Epithelial cell of proximal tubule (primary cell): ENCODE measurements around the gene FXR2. TPM values are rescaled to one million over a fixed set of nuclear protein-coding genes. Genes with fewer than 3 reads are reported as not detected.
"Not testable (repeated sequence)": the region's sequence is repeated elsewhere in the genome, so short reads cannot be mapped to it uniquely, and the experiment has no call there.

Experiments used
- DNase-seq: peaks from one replicate; pipeline ENCODE4 v3.0.0-alpha.2; 2011; ENCODE audit warnings: low read depth
- H3K4me3 ChIP-seq: 2 replicates; pipeline ENCODE4 v1.5.1; 2011; ENCODE audit warnings: low read depth, mild to moderate bottlenecking, low read length
- total RNA-seq: library from RNA; depleted of rRNA; stranded (reverse); fragments of >200 nt; gene quantifications from 2 replicates; pipeline ENCODE4 v1.2.3, GENCODE V29; 2015
- TF ChIP-seq, protein P1 (sequence below): conservative IDR thresholded peaks from 2 replicates; pipeline ENCODE4 v1.5.1; 2012; ENCODE audit warnings: low read depth, mild to moderate bottlenecking, low read length

The FXR2 gene
- total RNA-seq, 1 donor from 2014 or later = 49.9 TPM

DNA sequence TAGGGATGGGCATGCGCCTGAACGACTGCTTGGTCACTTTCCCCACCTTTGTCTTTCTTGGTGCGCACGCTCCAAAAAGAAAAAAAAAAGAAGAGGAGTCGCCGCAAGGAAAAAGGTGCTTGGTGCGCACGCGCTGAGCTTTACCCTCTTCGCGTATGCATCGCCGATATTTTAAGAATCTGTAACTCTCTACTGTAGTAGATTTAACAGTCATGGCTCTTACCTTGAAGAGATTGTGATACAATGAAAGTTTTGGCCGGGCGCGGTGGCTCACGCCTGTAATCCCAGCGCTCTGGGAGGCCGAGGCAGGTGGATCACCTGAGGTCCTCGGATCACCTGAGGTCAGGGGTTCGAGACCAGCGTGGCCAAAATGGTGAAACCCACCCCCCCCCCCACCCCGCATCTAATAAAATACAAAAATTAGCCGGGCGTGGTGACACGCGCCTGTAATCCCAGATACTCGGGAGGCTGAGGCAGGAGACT, 609 bp upstream of the FXR2 start:
- DNase-seq = no peak
- H3K4me3 ChIP-seq = peak overlapping the region; percentile 54
- TF ChIP-seq, protein P1, sequence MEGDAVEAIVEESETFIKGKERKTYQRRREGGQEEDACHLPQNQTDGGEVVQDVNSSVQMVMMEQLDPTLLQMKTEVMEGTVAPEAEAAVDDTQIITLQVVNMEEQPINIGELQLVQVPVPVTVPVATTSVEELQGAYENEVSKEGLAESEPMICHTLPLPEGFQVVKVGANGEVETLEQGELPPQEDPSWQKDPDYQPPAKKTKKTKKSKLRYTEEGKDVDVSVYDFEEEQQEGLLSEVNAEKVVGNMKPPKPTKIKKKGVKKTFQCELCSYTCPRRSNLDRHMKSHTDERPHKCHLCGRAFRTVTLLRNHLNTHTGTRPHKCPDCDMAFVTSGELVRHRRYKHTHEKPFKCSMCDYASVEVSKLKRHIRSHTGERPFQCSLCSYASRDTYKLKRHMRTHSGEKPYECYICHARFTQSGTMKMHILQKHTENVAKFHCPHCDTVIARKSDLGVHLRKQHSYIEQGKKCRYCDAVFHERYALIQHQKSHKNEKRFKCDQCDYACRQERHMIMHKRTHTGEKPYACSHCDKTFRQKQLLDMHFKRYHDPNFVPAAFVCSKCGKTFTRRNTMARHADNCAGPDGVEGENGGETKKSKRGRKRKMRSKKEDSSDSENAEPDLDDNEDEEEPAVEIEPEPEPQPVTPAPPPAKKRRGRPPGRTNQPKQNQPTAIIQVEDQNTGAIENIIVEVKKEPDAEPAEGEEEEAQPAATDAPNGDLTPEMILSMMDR = no peak

DNA sequence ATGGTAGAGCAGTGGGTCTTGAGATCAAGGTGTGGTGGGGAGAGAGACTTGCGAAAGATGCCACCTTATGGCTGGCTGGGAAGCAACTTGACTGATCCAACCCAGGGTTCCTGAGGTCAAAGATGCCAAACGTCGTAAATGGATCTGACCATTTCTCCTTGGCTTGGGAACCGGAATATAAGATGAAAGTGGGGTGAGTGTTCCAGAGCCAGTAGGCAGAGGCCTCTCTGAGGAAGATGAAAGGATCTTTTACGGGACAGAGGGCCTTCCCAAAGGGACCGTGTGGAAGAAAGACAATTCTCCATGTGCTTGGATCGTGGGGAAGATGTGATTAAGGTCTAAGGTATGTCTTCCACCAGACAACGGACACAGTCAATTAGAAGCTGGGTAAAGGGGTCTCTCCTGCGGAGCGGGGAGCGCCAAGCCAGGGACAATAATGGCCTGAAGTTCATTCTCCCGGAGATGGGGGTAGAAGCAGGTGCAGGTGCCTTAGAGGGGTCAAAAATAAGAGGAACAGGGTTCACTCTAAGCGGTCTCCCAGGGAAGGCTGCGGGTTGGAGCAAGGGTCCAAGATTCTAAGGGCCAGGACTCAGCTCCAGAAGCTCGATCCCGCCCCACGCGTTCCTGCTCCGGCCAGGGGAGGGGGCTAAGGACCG, 800 bp downstream of the FXR2 start:
- TF ChIP-seq, protein P1 = peak; percentile 22
- DNase-seq = no peak
- peak overlapping the region; percentile 92 for H3K4me3 ChIP-seq

DNA sequence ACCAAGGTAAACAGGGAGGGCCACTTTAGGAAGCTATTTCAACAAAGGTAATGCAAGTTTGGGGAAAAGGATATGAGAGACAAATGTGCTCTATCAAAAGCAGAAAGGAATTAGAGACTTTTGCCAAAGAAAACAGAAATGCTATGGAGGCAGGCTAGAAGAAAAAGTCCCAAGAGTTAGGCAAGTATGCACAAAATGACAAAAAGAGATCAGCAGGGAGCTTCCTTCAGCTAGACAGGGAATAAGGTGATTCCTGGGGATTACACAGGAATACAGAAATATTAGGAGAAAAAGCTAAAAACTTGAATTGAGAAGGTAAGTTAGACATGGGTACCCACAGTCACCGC, 2.4 kb downstream of the FXR2 start:
- DNase-seq = no peak
- no peak overlapping the region for H3K4me3 ChIP-seq
- TF ChIP-seq, protein P1 = no peak

DNA sequence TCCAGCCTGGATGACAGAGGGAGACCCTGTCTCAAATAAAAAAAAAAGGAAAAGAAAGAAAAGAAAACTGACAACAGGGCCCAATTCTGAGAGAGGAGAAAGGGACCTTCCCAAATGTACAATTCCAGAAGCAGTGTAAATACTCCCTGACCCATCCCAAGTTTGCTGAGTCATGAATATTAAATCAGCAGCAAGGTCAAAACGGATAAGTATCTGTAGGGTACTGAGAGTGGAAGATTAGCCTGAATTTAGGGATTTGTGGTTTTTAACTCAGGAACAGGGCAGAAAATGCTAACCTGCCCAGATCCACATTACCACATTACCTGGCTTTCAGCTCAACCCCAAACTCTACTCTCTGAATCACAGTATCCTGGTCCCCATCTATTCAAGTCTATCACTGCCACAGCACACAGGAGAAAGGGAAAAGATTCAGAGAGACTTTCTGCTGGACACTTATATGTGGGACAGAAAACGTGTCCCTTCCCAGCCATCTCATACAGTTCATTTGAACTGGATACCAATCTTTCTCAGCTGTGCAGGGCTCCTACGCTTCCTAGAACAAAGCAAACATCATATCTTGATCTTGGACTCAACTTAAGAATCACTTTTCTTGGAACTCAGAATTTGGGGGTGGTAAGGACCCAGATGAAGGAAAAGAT, 2.9 kb downstream of the FXR2 start:
- DNase-seq = no peak
- TF ChIP-seq, protein P1 = no peak
- no peak overlapping the region for H3K4me3 ChIP-seq

DNA sequence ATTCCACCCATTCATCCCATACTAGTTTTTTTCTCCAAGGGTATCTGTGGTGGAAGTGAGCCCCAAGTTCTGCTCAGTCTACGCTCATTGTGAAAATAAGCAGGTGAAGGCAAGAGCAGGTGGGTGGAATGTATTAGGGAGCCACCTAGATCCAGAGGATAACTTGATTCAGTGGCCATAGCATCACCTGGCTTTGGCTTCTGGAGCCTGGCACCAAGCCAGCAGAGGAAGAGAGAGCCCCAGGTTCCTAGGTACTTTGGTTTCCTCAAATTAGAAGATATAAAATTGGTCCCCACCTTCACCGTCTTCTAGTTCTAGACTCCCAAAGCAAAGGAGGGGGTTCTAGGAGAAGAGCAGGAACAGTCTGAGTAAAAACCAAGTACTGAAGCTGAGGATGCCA, 4.1 kb downstream of the FXR2 start:
- H3K4me3 ChIP-seq = no peak overlapping the region
- DNase-seq = no peak
- TF ChIP-seq, protein P1 = no peak

DNA sequence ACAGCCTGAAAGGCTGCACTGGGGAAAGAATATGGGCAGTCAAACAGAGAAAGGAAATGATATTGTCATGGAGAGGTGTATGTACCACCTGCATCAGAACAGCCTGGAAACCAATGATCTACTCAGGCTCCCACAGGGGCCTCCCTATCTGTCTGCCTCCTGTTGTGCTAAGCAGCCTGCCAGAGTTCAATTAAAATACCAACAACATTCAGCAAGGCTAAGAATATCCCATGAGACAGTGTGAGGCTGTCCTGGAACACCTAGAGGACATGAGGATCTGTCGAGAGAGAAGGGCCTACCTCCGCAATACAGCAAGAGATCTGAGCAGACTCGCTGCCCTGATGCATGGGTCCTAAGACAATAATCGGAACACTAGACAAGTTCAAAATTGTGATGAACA, 8.4 kb downstream of the FXR2 start:
- no peak overlapping the region for H3K4me3 ChIP-seq
- no peak for DNase-seq
- TF ChIP-seq, protein P1 = no peak

DNA sequence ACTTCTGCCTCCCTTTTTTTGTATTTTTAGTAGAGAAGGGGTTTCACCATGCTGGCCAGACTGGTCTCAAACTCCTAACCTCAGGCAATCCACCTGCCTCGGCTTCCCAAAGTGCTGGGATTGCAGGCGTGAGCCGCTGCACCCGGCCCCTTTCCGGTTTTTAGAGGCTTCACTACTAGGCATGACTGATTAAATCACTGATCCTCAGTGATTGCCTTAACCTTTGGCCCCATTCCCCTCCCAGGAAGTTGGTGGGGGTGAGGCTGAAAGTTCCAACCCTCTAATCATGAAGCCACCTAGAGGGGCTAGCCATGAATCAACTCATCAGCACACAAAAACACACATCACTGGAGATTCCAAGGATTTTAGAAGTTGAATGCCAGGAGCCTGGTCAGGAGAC, 17.1 kb downstream of the FXR2 start:
- not testable (repeated sequence) for DNase-seq

More for the DNA sequence above, 17.1 kb downstream of the FXR2 start:
- not testable (repeated sequence) for H3K4me3 ChIP-seq
